ENCODE data around the gene ALS2.

ALS2 gene

GRCh38 chr2:201669865-201670264, 110.9 kb downstream of the ALS2 start:
- no peak for DNase-seq

GRCh38 chr2:201668402-201668910, 112.3 kb downstream of the ALS2 start:
- no peak for DNase-seq

GRCh38 chr2:201664334-201664733, 116.4 kb downstream of the ALS2 start:
- DNase-seq, result no peak

GRCh38 chr2:201661366-201661765, 119.4 kb downstream of the ALS2 start:
- no peak for DNase-seq

- peak; percentile 2 for DNase-seq
Measured at GRCh38 chr2:201660293-201660895, 120.3 kb downstream of the ALS2 start.

- DNase-seq, result no peak
Measured at GRCh38 chr2:201656740-201657139, 124.0 kb downstream of the ALS2 start.

GRCh38 chr2:201656102-201656501, 124.6 kb downstream of the ALS2 start:
- no peak for DNase-seq

GRCh38 chr2:201654616-201655384, 125.9 kb downstream of the ALS2 start:
- DNase-seq, result no peak

GRCh38 chr2:201653221-201653620, 127.5 kb downstream of the ALS2 start:
- DNase-seq, result no peak
